HEK293 (cell line): ENCODE results near the gene PTCD1.

Experiments
- CTCF ChIA-PET: fragments of 350-600 bp; formaldehyde crosslinking; extraction: SDS; loops from one replicate; lab custom pipeline; 2021; ENCODE audit warnings: antibody characterized with exemption; lab: Yijun Ruan, JAX
- POLR2A ChIA-PET: fragments of 300-600 bp; formaldehyde crosslinking; extraction: SDS; loops from one replicate; lab custom pipeline; 2020; ENCODE audit warnings: antibody characterized with exemption, inconsistent platforms; lab: Yijun Ruan, JAX
- H3K27ac ChIP-seq: fragments of 200-500 bp; sonication (Bioruptor generic); 2 replicates; pipeline ENCODE4 v1.5.1; 2014; ENCODE audit warnings: low read depth, low read length, control low read depth, inconsistent platforms; ENCODE audit errors: extremely low read depth
- H3K36me3 ChIP-seq, 2 experiments: fragments of 200-500 bp in 1 of 2; sonication (Bioruptor generic) in 1 of 2; 1 replicate in 1 of 2; 2 replicates in 1 of 2; pipeline ENCODE4 v1.5.1; 2014 to 2017; ENCODE audit warnings: inconsistent platforms in 2 of 2, low read length in 2 of 2; ENCODE audit not compliant: control insufficient read depth in 2 of 2, insufficient read depth in 1 of 2
- H3K4me1 ChIP-seq: fragments of 200-500 bp; sonication (Bioruptor generic); 2 replicates; pipeline ENCODE4 v1.5.1; 2014; ENCODE audit warnings: mild to moderate bottlenecking, low read length, inconsistent platforms; ENCODE audit not compliant: control insufficient read depth, insufficient read depth
- H3K4me3 ChIP-seq: 2 replicates; pipeline ENCODE4 v1.5.1; 2011; ENCODE audit warnings: low read depth, mild to moderate bottlenecking, control low read depth, low read length, moderate library complexity
- H3K9me3 ChIP-seq: fragments of 200-500 bp; sonication (Bioruptor generic); 2 replicates; pipeline ENCODE4 v1.5.1; 2014; ENCODE audit warnings: low read depth, low read length, inconsistent platforms; ENCODE audit not compliant: control insufficient read depth, insufficient read depth
- EGR2 ChIP-seq: fragments of 450-650 bp; formaldehyde crosslinking; IDR thresholded peaks from 2 replicates; pipeline ENCODE4 v1.5.1; 2016; ENCODE audit warnings: low read depth, missing biosample characterization, missing genetic modification characterization
- GLI4 ChIP-seq: fragments of 450-650 bp; formaldehyde crosslinking; IDR thresholded peaks from 2 replicates; pipeline ENCODE4 v1.5.1; 2016; ENCODE audit warnings: missing biosample characterization, missing genetic modification characterization
- KLF8 ChIP-seq: fragments of 450-650 bp; formaldehyde crosslinking; IDR thresholded peaks from 2 replicates; pipeline ENCODE4 v1.5.1; 2016; ENCODE audit warnings: missing biosample characterization, missing genetic modification characterization
- TCF7L2 ChIP-seq: IDR thresholded peaks from 2 replicates; pipeline ENCODE4 v1.6.1; 2011; ENCODE audit warnings: low read depth, mild to moderate bottlenecking, inconsistent platforms, low read length, moderate library complexity, borderline replicate concordance
- ZEB2 ChIP-seq: fragments of 450-650 bp; formaldehyde crosslinking; IDR thresholded peaks from 2 replicates; pipeline ENCODE4 v1.5.1; 2016; ENCODE audit warnings: missing biosample characterization, missing genetic modification characterization
- ZNF155 ChIP-seq: fragments of 450-650 bp; formaldehyde crosslinking; IDR thresholded peaks from 2 replicates; pipeline ENCODE4 v1.5.1; 2016; ENCODE audit warnings: missing biosample characterization, missing genetic modification characterization
- ZNF174 ChIP-seq: fragments of 450-650 bp; formaldehyde crosslinking; IDR thresholded peaks from 2 replicates; pipeline ENCODE4 v1.5.0; 2017; ENCODE audit warnings: missing biosample characterization, mild to moderate bottlenecking, missing genetic modification characterization
- ZNF558 ChIP-seq: fragments of 450-650 bp; formaldehyde crosslinking; IDR thresholded peaks from 2 replicates; pipeline ENCODE4 v1.5.1; 2016; ENCODE audit warnings: missing biosample characterization, missing genetic modification characterization
- ZNF560 ChIP-seq: fragments of 450-650 bp; formaldehyde crosslinking; IDR thresholded peaks from 2 replicates; pipeline ENCODE4 v1.5.1; 2017; ENCODE audit warnings: missing biosample characterization, missing genetic modification characterization, borderline replicate concordance
- ZNF571 ChIP-seq: fragments of 450-650 bp; formaldehyde crosslinking; IDR thresholded peaks from 2 replicates; pipeline ENCODE4 v1.5.0; 2017; ENCODE audit warnings: missing biosample characterization, missing genetic modification characterization
- ZNF600 ChIP-seq: fragments of 450-650 bp; formaldehyde crosslinking; IDR thresholded peaks from 2 replicates; pipeline ENCODE4 v1.5.1; 2016; ENCODE audit warnings: missing biosample characterization, missing genetic modification characterization
- ZNF677 ChIP-seq: fragments of 450-650 bp; IDR thresholded peaks from 2 replicates; pipeline ENCODE4 v1.5.0; 2018; ENCODE audit warnings: missing biosample characterization, mild to moderate bottlenecking, missing genetic modification characterization, moderate library complexity
- ZNF707 ChIP-seq: fragments of 450-650 bp; formaldehyde crosslinking; IDR thresholded peaks from 2 replicates; pipeline ENCODE4 v1.5.1; 2016; ENCODE audit warnings: missing biosample characterization, missing genetic modification characterization
- TF ChIP-seq, protein P1 (sequence below): fragments of 450-650 bp; formaldehyde crosslinking; IDR thresholded peaks from 2 replicates; pipeline ENCODE4 v1.5.1; 2016; ENCODE audit warnings: missing biosample characterization, missing genetic modification characterization, borderline replicate concordance
- TF ChIP-seq, protein P2 (sequence below): fragments of 450-650 bp; formaldehyde crosslinking; IDR thresholded peaks from 2 replicates; pipeline ENCODE4 v1.5.0; 2017; ENCODE audit warnings: missing biosample characterization, missing genetic modification characterization, borderline replicate concordance
- TF ChIP-seq, protein P3 (sequence below): fragments of 450-650 bp; IDR thresholded peaks from 2 replicates; pipeline ENCODE4 v1.5.1; 2018; ENCODE audit warnings: missing biosample characterization, missing genetic modification characterization
- TF ChIP-seq, protein P4 (sequence below): fragments of 450-650 bp; formaldehyde crosslinking; IDR thresholded peaks from 2 replicates; pipeline ENCODE4 v1.5.1; 2016; ENCODE audit warnings: missing biosample characterization, missing genetic modification characterization

The PTCD1 gene

DNA sequence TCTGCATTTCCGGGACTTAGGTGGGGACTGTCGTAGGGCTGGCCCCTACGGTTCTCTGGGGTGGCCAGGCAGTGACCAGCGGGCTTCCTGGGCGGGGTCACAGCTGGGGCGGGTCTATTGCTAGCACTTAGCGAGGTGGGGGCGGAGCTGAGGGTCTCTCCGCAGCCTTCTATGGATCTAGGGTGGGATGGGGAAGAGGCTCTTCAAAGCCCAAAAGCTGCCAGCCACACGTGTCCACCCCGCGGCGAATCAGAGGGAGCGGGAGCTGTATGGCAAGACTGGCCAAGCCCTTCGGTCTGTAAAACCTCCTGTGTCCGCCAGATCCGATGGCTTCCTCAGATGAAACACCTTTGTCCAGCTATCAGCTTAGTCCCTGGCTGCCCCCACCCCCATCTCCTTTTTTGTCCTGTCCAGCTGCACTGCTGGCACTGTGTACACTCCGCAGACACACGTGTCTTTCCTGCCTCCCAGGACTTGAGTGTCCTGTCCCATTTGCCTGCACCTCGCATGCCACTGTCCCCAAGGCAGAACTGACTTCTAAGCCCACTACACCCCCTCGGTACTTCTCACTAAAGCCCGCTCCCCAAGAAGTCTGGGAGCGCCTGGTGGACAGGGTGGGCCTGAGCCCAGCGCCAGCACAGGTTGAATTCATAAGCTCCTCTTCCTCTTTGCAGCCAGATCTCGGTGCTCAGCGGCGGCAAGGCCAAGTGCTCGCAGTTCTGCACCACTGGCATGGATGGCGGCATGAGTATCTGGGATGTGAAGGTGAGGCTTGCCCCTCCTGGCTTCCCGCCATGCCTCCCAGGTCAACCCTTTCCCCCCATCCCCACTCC is 45.0 kb downstream of the PTCD1 start:
- Histone ChIP-seq H3K4me1 (no peaks in the 10 kb centered on the region), H3K36me3 (peaks cover 32 to 74% of the 10 kb centered on the region in 2 experiments), H3K9me3 (no peaks in the 10 kb centered on the region), H3K27ac (no peak overlapping the region), H3K4me3 (no peak overlapping the region)
- ChIA-PET POLR2A (interaction anchor here (0.6 to 1.8 kb wide), 4 partner anchors 10 to 19 kb away, joined by 3 to 4 read pairs (median 4); partner anchors contain the start of gene BUD31), CTCF (interaction anchor here (1.0 kb wide), 1 partner anchor 12 kb away, joined by 3 read pairs; no protein-coding TSS in a partner anchor)
- TF ChIP-seq ZNF174 (tag by site-specific recombination) (no peak), ZNF155 (no peak), ZNF707 (no peak), ZNF571 (no peak), GLI4 (no peak), TCF7L2 (no peak), EGR2 (tag by site-specific recombination) (no peak), ZNF558 (tag by site-specific recombination) (no peak), ZNF677 (tag by site-specific recombination) (no peak), ZNF600 (tag by site-specific recombination) (no peak), ZNF560 (tag by site-specific recombination) (no peak), KLF8 (tag by site-specific recombination) (no peak), ZEB2 (tag by site-specific recombination) (no peak)
- TF ChIP-seq, protein P1, sequence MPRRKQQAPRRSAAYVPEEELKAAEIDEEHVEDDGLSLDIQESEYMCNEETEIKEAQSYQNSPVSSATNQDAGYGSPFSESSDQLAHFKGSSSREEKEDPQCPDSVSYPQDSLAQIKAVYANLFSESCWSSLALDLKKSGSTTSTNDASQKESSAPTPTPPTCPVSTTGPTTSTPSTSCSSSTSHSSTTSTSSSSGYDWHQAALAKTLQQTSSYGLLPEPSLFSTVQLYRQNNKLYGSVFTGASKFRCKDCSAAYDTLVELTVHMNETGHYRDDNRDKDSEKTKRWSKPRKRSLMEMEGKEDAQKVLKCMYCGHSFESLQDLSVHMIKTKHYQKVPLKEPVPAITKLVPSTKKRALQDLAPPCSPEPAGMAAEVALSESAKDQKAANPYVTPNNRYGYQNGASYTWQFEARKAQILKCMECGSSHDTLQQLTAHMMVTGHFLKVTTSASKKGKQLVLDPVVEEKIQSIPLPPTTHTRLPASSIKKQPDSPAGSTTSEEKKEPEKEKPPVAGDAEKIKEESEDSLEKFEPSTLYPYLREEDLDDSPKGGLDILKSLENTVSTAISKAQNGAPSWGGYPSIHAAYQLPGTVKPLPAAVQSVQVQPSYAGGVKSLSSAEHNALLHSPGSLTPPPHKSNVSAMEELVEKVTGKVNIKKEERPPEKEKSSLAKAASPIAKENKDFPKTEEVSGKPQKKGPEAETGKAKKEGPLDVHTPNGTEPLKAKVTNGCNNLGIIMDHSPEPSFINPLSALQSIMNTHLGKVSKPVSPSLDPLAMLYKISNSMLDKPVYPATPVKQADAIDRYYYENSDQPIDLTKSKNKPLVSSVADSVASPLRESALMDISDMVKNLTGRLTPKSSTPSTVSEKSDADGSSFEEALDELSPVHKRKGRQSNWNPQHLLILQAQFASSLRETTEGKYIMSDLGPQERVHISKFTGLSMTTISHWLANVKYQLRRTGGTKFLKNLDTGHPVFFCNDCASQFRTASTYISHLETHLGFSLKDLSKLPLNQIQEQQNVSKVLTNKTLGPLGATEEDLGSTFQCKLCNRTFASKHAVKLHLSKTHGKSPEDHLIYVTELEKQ (tag by site-specific recombination), result no peak
- TF ChIP-seq, protein P2, sequence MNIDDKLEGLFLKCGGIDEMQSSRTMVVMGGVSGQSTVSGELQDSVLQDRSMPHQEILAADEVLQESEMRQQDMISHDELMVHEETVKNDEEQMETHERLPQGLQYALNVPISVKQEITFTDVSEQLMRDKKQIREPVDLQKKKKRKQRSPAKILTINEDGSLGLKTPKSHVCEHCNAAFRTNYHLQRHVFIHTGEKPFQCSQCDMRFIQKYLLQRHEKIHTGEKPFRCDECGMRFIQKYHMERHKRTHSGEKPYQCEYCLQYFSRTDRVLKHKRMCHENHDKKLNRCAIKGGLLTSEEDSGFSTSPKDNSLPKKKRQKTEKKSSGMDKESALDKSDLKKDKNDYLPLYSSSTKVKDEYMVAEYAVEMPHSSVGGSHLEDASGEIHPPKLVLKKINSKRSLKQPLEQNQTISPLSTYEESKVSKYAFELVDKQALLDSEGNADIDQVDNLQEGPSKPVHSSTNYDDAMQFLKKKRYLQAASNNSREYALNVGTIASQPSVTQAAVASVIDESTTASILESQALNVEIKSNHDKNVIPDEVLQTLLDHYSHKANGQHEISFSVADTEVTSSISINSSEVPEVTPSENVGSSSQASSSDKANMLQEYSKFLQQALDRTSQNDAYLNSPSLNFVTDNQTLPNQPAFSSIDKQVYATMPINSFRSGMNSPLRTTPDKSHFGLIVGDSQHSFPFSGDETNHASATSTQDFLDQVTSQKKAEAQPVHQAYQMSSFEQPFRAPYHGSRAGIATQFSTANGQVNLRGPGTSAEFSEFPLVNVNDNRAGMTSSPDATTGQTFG (tag by site-specific recombination), result no peak
- TF ChIP-seq, protein P3, sequence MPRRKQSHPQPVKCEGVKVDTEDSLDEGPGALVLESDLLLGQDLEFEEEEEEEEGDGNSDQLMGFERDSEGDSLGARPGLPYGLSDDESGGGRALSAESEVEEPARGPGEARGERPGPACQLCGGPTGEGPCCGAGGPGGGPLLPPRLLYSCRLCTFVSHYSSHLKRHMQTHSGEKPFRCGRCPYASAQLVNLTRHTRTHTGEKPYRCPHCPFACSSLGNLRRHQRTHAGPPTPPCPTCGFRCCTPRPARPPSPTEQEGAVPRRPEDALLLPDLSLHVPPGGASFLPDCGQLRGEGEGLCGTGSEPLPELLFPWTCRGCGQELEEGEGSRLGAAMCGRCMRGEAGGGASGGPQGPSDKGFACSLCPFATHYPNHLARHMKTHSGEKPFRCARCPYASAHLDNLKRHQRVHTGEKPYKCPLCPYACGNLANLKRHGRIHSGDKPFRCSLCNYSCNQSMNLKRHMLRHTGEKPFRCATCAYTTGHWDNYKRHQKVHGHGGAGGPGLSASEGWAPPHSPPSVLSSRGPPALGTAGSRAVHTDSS (tag by site-specific recombination), result no peak
- TF ChIP-seq, protein P4, sequence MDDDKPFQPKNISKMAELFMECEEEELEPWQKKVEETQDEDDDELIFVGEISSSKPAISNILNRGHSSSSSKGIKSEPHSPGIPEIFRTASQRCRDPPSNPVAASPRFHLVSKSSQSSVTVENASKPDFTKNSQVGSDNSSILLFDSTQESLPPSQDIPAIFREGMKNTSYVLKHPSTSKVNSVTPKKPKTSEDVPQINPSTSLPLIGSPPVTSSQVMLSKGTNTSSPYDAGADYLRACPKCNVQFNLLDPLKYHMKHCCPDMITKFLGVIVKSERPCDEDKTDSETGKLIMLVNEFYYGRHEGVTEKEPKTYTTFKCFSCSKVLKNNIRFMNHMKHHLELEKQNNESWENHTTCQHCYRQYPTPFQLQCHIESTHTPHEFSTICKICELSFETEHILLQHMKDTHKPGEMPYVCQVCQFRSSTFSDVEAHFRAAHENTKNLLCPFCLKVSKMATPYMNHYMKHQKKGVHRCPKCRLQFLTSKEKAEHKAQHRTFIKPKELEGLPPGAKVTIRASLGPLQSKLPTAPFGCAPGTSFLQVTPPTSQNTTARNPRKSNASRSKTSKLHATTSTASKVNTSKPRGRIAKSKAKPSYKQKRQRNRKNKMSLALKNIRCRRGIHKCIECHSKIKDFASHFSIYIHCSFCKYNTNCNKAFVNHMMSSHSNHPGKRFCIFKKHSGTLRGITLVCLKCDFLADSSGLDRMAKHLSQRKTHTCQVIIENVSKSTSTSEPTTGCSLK (tag by site-specific recombination), result no peak
